ENCODE measurements around the gene AHNAK.
A peak's percentile ranks its signal among the peaks of the same experiment; 100 is the strongest.

The AHNAK gene

DNA sequence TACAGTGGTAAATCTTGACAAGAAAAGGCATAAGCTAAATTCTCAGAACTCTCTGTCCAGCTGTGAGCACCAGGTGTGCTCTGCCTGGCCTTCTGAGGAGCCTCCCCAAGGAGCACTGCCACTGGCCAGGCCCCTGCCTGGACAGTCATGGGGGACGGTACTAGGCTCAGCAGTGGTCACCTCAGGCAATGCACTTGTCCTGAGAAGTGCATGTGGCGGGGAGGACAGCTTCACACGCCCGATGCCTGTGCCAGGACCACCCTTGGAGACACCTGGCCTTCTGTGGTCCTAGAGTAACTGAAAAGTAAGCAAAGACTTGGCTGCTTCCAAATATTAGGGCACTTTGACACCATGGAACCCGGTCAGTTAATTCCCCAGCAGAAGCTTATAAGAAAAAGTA is 156.4 kb downstream of the AHNAK start:
- ChIA-PET CTCF (interaction anchor here (0.5 to 2.2 kb wide), 9 partner anchors 8 to 615 kb away, joined by 3 to 12 read pairs (median 4); no protein-coding TSS in a partner anchor), POLR2A (interaction anchor here (1.5 kb wide), 1 partner anchor 256 kb away, joined by 3 read pairs; the partner anchor contains the start of gene GANAB)
- Histone ChIP-seq H3K4me3 (ENCODE audit: low read depth, low read length) (no peak overlapping the region), H3K27ac (ENCODE audit: extremely low read depth, low read depth, low read length) (no peak overlapping the region), H3K36me3 (ENCODE audit: control insufficient read depth in 2 of 2, insufficient read depth in 1 of 2, low read length in 2 of 2) (peaks cover 0 to 12% of the 10 kb centered on the region in 2 experiments; a peak in 1 of 3 replicates), H3K9me3 (ENCODE audit: control insufficient read depth, insufficient read depth, low read depth, low read length) (no peaks in the 10 kb centered on the region), H3K4me1 (ENCODE audit: control insufficient read depth, insufficient read depth, low read length) (no peaks in the 10 kb centered on the region)
- TF ChIP-seq TRIM28 (IDR thresholded peaks at IDR 0.05; ENCODE audit: borderline replicate concordance, low read length) (no peak), ZNF155 (tag by site-specific recombination; IDR thresholded peaks at IDR 0.05) (no peak), KLF16 (tag by site-specific recombination; IDR thresholded peaks at IDR 0.05) (no peak), ZNF391 (tag by site-specific recombination; IDR thresholded peaks at IDR 0.05; ENCODE audit: borderline replicate concordance, low read depth) (no peak), ZIC2 (tag by site-specific recombination; IDR thresholded peaks at IDR 0.05) (peak; percentile 56; the same call in 1 of the 2 replicates), ZNF843 (tag by site-specific recombination; IDR thresholded peaks at IDR 0.05) (no peak), TSHZ1 (tag by site-specific recombination; IDR thresholded peaks at IDR 0.05; ENCODE audit: borderline replicate concordance) (no peak)
- TF ChIP-seq, protein P1, sequence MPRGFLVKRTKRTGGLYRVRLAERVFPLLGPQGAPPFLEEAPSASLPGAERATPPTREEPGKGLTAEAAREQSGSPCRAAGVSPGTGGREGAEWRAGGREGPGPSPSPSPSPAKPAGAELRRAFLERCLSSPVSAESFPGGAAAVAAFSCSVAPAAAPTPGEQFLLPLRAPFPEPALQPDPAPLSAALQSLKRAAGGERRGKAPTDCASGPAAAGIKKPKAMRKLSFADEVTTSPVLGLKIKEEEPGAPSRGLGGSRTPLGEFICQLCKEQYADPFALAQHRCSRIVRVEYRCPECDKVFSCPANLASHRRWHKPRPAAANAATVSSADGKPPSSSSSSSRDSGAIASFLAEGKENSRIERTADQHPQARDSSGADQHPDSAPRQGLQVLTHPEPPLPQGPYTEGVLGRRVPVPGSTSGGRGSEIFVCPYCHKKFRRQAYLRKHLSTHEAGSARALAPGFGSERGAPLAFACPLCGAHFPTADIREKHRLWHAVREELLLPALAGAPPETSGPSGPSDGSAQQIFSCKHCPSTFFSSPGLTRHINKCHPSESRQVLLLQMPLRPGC (tag by site-specific recombination; IDR thresholded peaks at IDR 0.05): no peak

DNA sequence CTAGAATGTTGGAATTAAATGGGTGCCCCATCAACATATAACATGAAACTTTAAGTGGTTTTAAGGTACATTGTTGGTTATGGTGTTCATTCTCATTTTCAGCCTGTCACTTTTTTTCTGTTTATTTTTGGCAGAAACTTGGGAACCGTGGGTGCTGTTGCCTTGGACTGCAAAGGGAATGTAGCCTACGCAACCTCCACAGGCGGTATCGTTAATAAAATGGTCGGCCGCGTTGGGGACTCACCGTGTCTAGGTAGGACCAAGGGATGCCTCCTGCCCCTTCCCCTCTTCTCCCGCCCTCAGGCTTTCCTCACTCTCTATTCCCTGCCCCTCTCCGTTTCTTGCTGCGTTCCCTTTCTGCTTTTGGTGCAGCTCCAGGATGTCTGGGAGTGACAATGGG is 157.6 kb downstream of the AHNAK start:
- no peaks in the 10 kb centered on the region for H3K4me1 ChIP-seq (ENCODE audit: control insufficient read depth, insufficient read depth, low read length)
- H3K9me3 ChIP-seq (ENCODE audit: control insufficient read depth, insufficient read depth, low read depth, low read length): no peaks in the 10 kb centered on the region
- ChIA-PET CTCF (interaction anchor here (0.6 to 2.2 kb wide), 2 partner anchors 12 to 69 kb away, joined by 3 to 12 read pairs; no protein-coding TSS in a partner anchor), POLR2A (interaction anchor here (1.0 to 1.5 kb wide), 2 partner anchors 185 to 257 kb away, joined by 3 read pairs; partner anchors contain the start of genes EEF1G and GANAB)
- no peak overlapping the region for H3K4me3 ChIP-seq (ENCODE audit: low read depth, low read length)
- H3K27ac ChIP-seq (ENCODE audit: extremely low read depth, low read depth, low read length): no peak overlapping the region
- TF ChIP-seq ZSCAN18 (tag by site-specific recombination; IDR thresholded peaks at IDR 0.05) (no peak), ZNF274 (IDR thresholded peaks at IDR 0.05; ENCODE audit: low read length) (no peak), ZNF274 (tag by site-specific recombination; IDR thresholded peaks at IDR 0.05; ENCODE audit: borderline replicate concordance) (no peak), OSR2 (tag by site-specific recombination; IDR thresholded peaks at IDR 0.05) (no peak), ZNF624 (tag by site-specific recombination; IDR thresholded peaks at IDR 0.05) (no peak), ZNF629 (tag by site-specific recombination; IDR thresholded peaks at IDR 0.05) (no peak), HOXD13 (CRISPR knock-in tag; IDR thresholded peaks at IDR 0.05; ENCODE audit: borderline replicate concordance) (no peak), ZNF114 (tag by site-specific recombination; IDR thresholded peaks at IDR 0.05) (no peak), ZNF521 (tag by site-specific recombination; IDR thresholded peaks at IDR 0.05) (no peak), ZNF580 (tag by site-specific recombination; IDR thresholded peaks at IDR 0.05) (no peak), TCF7L2 (IDR thresholded peaks at IDR 0.05; ENCODE audit: borderline replicate concordance, low read depth, low read length) (no peak), ZNF544 (tag by site-specific recombination; IDR thresholded peaks at IDR 0.05) (no peak), HOXA7 (CRISPR knock-in tag; IDR thresholded peaks at IDR 0.05; ENCODE audit: borderline replicate concordance) (no peak), ZNF610 (tag by site-specific recombination; IDR thresholded peaks at IDR 0.05; ENCODE audit: borderline replicate concordance) (no peak), ZNF654 (tag by site-specific recombination; IDR thresholded peaks at IDR 0.05; ENCODE audit: low read depth) (no peak), ZNF514 (tag by site-specific recombination; IDR thresholded peaks at IDR 0.05) (no peak), ZNF561 (tag by site-specific recombination; IDR thresholded peaks at IDR 0.05; ENCODE audit: borderline replicate concordance) (no peak), ZNF701 (tag by site-specific recombination; IDR thresholded peaks at IDR 0.05) (no peak)
- peaks cover 0 to 12% of the 10 kb centered on the region in 2 experiments; a peak in 1 of 3 replicates for H3K36me3 ChIP-seq (ENCODE audit: control insufficient read depth in 2 of 2, insufficient read depth in 1 of 2, low read length in 2 of 2)

Data from HEK293 (cell line).